Adrenal gland (tissue), 12 donors: ENCODE results near the gene C12orf43. TPM values are rescaled to one million over a fixed set of nuclear protein-coding genes. Genes with fewer than 3 reads are reported as not detected.

Experiments
- DNase-seq, 7 donors: peaks; one replicate each; pipeline ENCODE4 v3.0.0-alpha.2; 2019 to 2020
- H3K27ac ChIP-seq, 5 donors: fragments of 200-600 bp; sonication (generic) in 4 of 5; 1 replicate in 3 of 5; 2 replicates in 2 of 5; pipeline versions ENCODE4 v1.5.1 to v1.8.0; 2016 to 2020; ENCODE audit warnings: mild to moderate bottlenecking in 1 of 5
- H3K27me3 ChIP-seq: fragments of 200-600 bp; 2 replicates; pipeline ENCODE4 v1.8.0; 2021
- H3K36me3 ChIP-seq, 2 donors: fragments of 200-600 bp; replicated peaks in 1 of 2; 1 replicate in 1 of 2; 2 replicates in 1 of 2; pipeline versions ENCODE4 v1.5.1 to v1.8.0; 2018 to 2022
- H3K4me1 ChIP-seq, 2 donors: fragments of 200-600 bp; replicated peaks in 1 of 2; 1 replicate in 1 of 2; 2 replicates in 1 of 2; pipeline versions ENCODE4 v1.5.1 to v1.8.0; 2018 to 2021
- H3K4me3 ChIP-seq, 4 donors: fragments of 200-600 bp; sonication (generic) in 3 of 4; one replicate each; pipeline ENCODE4 v1.5.1; 2016 to 2018
- H3K9me3 ChIP-seq, 3 donors: fragments of 200-600 bp; sonication (generic) in 1 of 3; replicated peaks in 1 of 3; 1 replicate in 2 of 3; 2 replicates in 1 of 3; pipeline versions ENCODE4 v1.5.1 to v1.8.0; 2016 to 2021
- POLR2A ChIP-seq, 2 donors: fragments of 450-650 bp; IDR thresholded peaks; one replicate each; pipeline ENCODE4 v1.6.1; 2017; ENCODE audit warnings: antibody characterized with exemption in 2 of 2, mild to moderate bottlenecking in 2 of 2, moderate library complexity in 1 of 2
- WGBS, 4 donors: extraction: QIAGEN DNeasy Blood & Tissue Kit in 2 of 4; methylation state at CpG; one replicate each; pipeline versions ENCODE4 v1.1.5 to v1.1.7; 2013 to 2017; 5-methylcytosine and 5-hydroxymethylcytosine counted together
- intact Hi-C, 2 donors: fragments of 100-400 bp; cut with DNase I; formaldehyde crosslinking; loops; one replicate each; pipeline versions ENCODE4 v1.14.1 to v1.15.0; 2022 to 2023
- polyA plus RNA-seq, 3 donors: library from polyadenylated mRNA; stranded (reverse); fragments of 200-250 nt in 2 of 3; fragments of 350-450 nt in 1 of 3; fragmentation: Illumina TruSeq in 1 of 3; extraction: RNeasy Lipid Tissue Mini Kit (QIAGEN cat#74804) in 1 of 3; gene quantifications; one replicate each; pipeline ENCODE4 v1.2.3, GENCODE V29; 2013 to 2014
- total RNA-seq, 9 donors: library from RNA; depleted of rRNA in 4 of 9; stranded (reverse); fragments of >200 nt in 4 of 9; fragments of 120-200 nt in 1 of 9; fragmentation: NEBNext Ultra II Directional in 1 of 9; extraction: Animal tissue kit (Norgen Biotek cat#: 25700) in 1 of 9; gene quantifications; one replicate each; pipeline versions ENCODE4 v1.1.0 to v1.2.4, GENCODE V29; 2013 to 2023
- TF ChIP-seq, protein P1 (sequence below), 6 experiments: fragments of 450-650 bp in 4 of 6; fragments of 200-600 bp in 2 of 6; sonication (generic) in 1 of 6; IDR thresholded peaks; 1 replicate in 5 of 6; 2 replicates in 1 of 6; pipeline versions ENCODE4 v1.5.1 to v1.8.0; 2016 to 2021; ENCODE audit warnings: antibody characterized with exemption in 6 of 6, mild to moderate bottlenecking in 2 of 6, moderate library complexity in 1 of 6
- donor health status: healthy with polysubstance abuse.
- donor health status: Bipolar disorder and iron deficiency.
- donor health status: DM: yes; HTN: yes; CAD: no.
- donor health status: DM: no; HTN: no; CAD: no.
- donor health status: DM: no; HTN: no; CAD: no.
- donor health status: DM: yes; HTN: yes; CAD: no.

C12orf43 gene
- total and polyA plus RNA-seq, 12 donors = 8.9 to 20.0 (median 13.5) TPM

DNA sequence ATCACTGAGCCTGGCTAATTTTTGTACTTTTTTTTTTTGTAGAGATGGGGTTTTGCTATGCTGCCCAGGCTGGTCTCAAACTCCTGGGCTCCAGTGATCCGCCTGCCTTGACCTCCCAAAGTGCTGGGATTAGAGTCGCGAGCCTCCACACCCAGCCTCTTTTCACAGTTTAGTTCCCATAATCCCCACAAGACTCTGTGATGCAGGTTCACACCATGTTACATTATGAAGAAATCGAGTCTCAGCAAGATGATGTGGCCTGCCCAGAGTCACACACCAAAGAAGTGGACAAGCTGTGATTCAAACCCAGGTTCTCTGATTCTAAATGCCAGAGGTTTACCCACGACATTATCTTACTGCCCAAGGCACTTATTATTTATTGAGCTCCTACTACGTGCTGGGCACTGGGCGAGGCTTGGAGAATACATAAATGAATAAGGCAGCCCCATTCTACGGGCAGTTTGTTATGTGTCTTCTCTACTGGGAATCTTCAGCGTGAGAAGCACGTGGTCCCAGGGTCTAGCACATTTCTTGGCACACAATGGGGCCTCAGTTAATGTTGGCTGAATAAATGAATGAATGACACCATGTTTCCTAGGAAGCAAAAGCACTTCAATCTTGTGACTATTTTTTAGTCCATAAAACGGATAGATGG, 46.2 kb upstream of the C12orf43 start:
- Histone ChIP-seq H3K4me3 (no peak overlapping the region), H3K27me3 (no peaks in the 10 kb centered on the region), H3K4me1 (peaks cover 3 to 5% of the 10 kb centered on the region in 2 donors), H3K36me3 (no peaks in the 10 kb centered on the region), H3K9me3 (no peaks in the 10 kb centered on the region), H3K27ac (no peak overlapping the region)
- intact Hi-C loops = loop anchor here in 1 of 2 donors (5.0 kb wide), 1 partner anchor 35 kb away; no protein-coding TSS in a partner anchor
- 77 to 87% (median 80%) methylated on average over 11 of the region's 11 CpGs for WGBS, 4 donors
- DNase-seq = peak in 1 of 7 donors; percentile 36
- TF ChIP-seq POLR2A (IDR thresholded peaks at IDR 0.05) = no peak
- TF ChIP-seq, protein P1, sequence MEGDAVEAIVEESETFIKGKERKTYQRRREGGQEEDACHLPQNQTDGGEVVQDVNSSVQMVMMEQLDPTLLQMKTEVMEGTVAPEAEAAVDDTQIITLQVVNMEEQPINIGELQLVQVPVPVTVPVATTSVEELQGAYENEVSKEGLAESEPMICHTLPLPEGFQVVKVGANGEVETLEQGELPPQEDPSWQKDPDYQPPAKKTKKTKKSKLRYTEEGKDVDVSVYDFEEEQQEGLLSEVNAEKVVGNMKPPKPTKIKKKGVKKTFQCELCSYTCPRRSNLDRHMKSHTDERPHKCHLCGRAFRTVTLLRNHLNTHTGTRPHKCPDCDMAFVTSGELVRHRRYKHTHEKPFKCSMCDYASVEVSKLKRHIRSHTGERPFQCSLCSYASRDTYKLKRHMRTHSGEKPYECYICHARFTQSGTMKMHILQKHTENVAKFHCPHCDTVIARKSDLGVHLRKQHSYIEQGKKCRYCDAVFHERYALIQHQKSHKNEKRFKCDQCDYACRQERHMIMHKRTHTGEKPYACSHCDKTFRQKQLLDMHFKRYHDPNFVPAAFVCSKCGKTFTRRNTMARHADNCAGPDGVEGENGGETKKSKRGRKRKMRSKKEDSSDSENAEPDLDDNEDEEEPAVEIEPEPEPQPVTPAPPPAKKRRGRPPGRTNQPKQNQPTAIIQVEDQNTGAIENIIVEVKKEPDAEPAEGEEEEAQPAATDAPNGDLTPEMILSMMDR (IDR thresholded peaks at IDR 0.05) = no peak

DNA sequence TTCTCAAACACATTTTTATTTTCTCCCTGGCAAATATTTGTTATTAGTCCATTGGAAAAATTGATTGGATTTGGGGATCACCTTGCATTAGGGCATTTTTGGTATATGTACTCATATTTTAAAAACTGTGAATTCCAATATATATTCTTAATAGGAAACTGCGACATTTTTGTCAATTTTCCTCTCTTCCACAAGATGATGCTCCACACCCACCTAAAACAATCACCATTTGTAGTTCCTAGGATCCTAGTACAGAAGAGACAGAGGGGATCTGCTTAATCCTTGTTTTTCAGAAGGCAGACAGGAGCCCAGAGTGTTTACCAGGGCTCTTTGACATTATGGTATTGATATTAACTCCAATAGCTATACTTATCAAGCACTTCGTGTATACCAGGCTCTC, 45.5 kb upstream of the C12orf43 start:
- no peak overlapping the region for H3K27ac ChIP-seq
- H3K4me3 ChIP-seq = no peak overlapping the region
- 33 to 57% (median 42%) methylated on average over 2 of the region's 2 CpGs for WGBS, 4 donors
- H3K27me3 ChIP-seq = no peaks in the 10 kb centered on the region
- DNase-seq = no peak
- no peaks in the 10 kb centered on the region for H3K9me3 ChIP-seq
- peaks cover 3 to 5% of the 10 kb centered on the region in 2 donors for H3K4me1 ChIP-seq
- intact Hi-C loops = loop anchor here in 1 of 2 donors (5.0 kb wide), 1 partner anchor 35 kb away; no protein-coding TSS in a partner anchor
- TF ChIP-seq, protein P1 (IDR thresholded peaks at IDR 0.05) = peak in 5 of 6 experiments; percentile 9 to 46 (median 33)
- no peak for TF ChIP-seq POLR2A (IDR thresholded peaks at IDR 0.05)
- H3K36me3 ChIP-seq = no peaks in the 10 kb centered on the region

DNA sequence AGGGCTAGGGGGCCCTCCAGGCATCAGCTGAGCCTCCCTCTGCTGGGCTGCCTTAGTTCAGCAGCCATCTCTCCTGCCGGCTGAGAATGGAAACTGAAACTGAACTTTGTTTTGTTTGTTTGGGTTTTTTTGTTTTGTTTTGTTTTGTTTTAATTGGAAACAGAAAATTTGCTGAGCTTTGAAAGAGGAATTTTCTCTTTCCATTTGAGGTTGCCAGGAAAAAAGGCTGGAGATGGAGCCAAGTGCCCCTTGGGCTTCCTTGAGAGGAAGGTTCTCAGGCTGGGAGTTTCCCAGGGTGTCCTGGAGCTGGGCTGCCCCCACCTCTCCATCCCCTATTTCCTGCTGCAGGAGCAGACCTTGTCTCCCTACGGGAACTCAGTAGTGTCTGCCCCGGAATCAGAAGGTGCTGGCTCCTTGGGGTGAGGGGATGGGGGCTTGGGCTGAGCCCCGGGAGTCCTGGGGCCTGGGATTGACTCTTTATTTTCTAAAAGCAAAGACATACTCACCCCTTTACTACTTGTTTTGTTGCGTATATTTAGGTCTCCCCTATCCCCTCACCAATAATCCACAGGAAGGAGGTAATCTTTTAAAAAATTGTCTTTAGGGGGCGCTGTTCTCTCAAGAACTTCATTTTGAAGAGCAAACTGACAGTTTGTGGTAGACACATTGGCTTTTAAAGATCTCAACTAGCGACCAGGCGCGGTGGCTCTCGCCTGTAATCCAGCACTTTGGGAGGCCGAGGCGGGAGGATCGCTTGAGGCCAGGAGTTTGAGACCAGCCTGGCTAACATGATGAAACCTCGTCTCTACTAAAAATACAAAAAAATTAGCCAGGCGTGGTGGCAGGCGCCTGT, 44.1 kb upstream of the C12orf43 start:
- Histone ChIP-seq H3K27ac (peak overlapping the region in 4 of 5 donors; percentile 30 to 55 (median 52)), H3K9me3 (no peaks in the 10 kb centered on the region), H3K27me3 (no peaks in the 10 kb centered on the region), H3K36me3 (no peaks in the 10 kb centered on the region), H3K4me3 (peak overlapping the region in 2 of 4 donors; percentile 20 to 46), H3K4me1 (peaks cover 3 to 5% of the 10 kb centered on the region in 2 donors)
- peak in 6 of 7 donors; percentile 37 to 75 (median 50) for DNase-seq
- intact Hi-C loops = loop anchor here in 1 of 2 donors (5.0 kb wide), 1 partner anchor 37 kb away; no protein-coding TSS in a partner anchor
- TF ChIP-seq, protein P1 (IDR thresholded peaks at IDR 0.05) = peak; percentile 44 to 59 (median 52)
- no peak for TF ChIP-seq POLR2A (IDR thresholded peaks at IDR 0.05)
- WGBS, 4 donors = 25 to 31% (median 28%) methylated on average over 16 of the region's 16 CpGs
